SK-N-SH (cell line): Measurements from ENCODE around the gene ATP5F1E. TPM values are rescaled to one million over a fixed set of nuclear protein-coding genes. Genes with fewer than 3 reads are reported as not detected.
A peak's percentile ranks its signal among the peaks of the same experiment; 100 is the strongest.
"Not testable (repeated sequence)": the region's sequence is repeated elsewhere in the genome, so short reads cannot be mapped to it uniquely, and the experiment has no call there.

Experiments
- CTCF ChIA-PET: fragments of 300-600, 350-600 bp; formaldehyde crosslinking; extraction: SDS; loops from one replicate; lab custom pipeline; 2021; lab: Yijun Ruan, JAX
- POLR2A ChIA-PET: fragments of 350-600 bp; sonication (Branson Sonifier 250); formaldehyde crosslinking; extraction: SDS; loops from one replicate; lab custom pipeline; 2020; ENCODE audit warnings: antibody characterized with exemption, inconsistent platforms; lab: Yijun Ruan, JAX
- DNase-seq: peaks from one replicate; pipeline ENCODE4 v3.0.0; 2012
- H2AFZ ChIP-seq: fragments of 200-600 bp; sonication (generic); 2 replicates; pipeline ENCODE4 v1.8.1; 2016; ENCODE audit warnings: antibody characterized with exemption, mild to moderate bottlenecking, low read depth
- H3F3A ChIP-seq: fragments of 200-600 bp; sonication (generic); replicated peaks from 2 replicates; pipeline ENCODE3; 2016; ENCODE audit warnings: antibody characterized with exemption, mild to moderate bottlenecking; ENCODE audit not compliant: insufficient read depth
- H3K27ac ChIP-seq, 2 experiments: fragments of 200-500 bp in 1 of 2; fragments of 200-600 bp in 1 of 2; sonication (Bioruptor generic) in 1 of 2; sonication (generic), shearing (Covaris generic) in 1 of 2; 2 replicates each; pipeline versions ENCODE4 v1.5.1 to v1.6.1; 2014 to 2016; ENCODE audit warnings: low read depth in 2 of 2, inconsistent platforms in 1 of 2, low read length in 1 of 2, mild to moderate bottlenecking in 1 of 2, mixed read lengths in 1 of 2
- H3K27me3 ChIP-seq: fragments of 200-600 bp; sonication (generic), shearing (Covaris generic); 2 replicates; pipeline ENCODE4 v1.6.1; 2016; ENCODE audit warnings: mixed run types; ENCODE audit not compliant: insufficient read depth
- H3K36me3 ChIP-seq, 2 experiments: fragments of 200-500 bp in 1 of 2; fragments of 200-600 bp in 1 of 2; sonication (Bioruptor generic) in 1 of 2; sonication (generic) in 1 of 2; replicated peaks in 1 of 2; 2 replicates each; pipeline versions ENCODE3 to v1.5.1; 2014 to 2016; ENCODE audit warnings: low read length in 1 of 2, mild to moderate bottlenecking in 1 of 2; ENCODE audit not compliant: insufficient read depth in 2 of 2, control insufficient read depth in 1 of 2
- H3K4me1 ChIP-seq, 2 experiments: fragments of 200-500 bp in 1 of 2; fragments of 200-600 bp in 1 of 2; sonication (Bioruptor generic) in 1 of 2; sonication (generic), shearing (Covaris generic) in 1 of 2; 2 replicates each; pipeline versions ENCODE4 v1.5.1 to v1.6.1; 2014 to 2016; ENCODE audit warnings: low read depth in 1 of 2, low read length in 1 of 2, mixed run types in 1 of 2; ENCODE audit not compliant: insufficient read depth in 2 of 2, control insufficient read depth in 1 of 2
- H3K4me2 ChIP-seq: fragments of 200-600 bp; sonication (generic), shearing (Covaris generic); 2 replicates; pipeline ENCODE4 v1.6.1; 2017; ENCODE audit warnings: mixed run types
- H3K4me3 ChIP-seq, 2 experiments: fragments of 200-500 bp in 1 of 2; fragments of 200-600 bp in 1 of 2; sonication (Bioruptor generic) in 1 of 2; sonication (generic), shearing (Covaris generic) in 1 of 2; 2 replicates each; pipeline versions ENCODE4 v1.5.1 to v1.8.1; 2014 to 2016; ENCODE audit warnings: low read depth in 2 of 2, inconsistent platforms in 1 of 2, low read length in 1 of 2, mild to moderate bottlenecking in 1 of 2, mixed read lengths in 1 of 2, moderate library complexity in 1 of 2
- H3K79me2 ChIP-seq: fragments of 200-600 bp; sonication (generic); 2 replicates; pipeline ENCODE4 v1.8.1; 2017; ENCODE audit warnings: mild to moderate bottlenecking; ENCODE audit not compliant: insufficient read depth
- H3K9ac ChIP-seq: fragments of 200-600 bp; sonication (generic); 2 replicates; pipeline ENCODE4 v1.6.1; 2017; ENCODE audit warnings: mixed run types
- H3K9me2 ChIP-seq: fragments of 200-600 bp; sonication (generic); 2 replicates; pipeline ENCODE4 v1.6.1; 2017; ENCODE audit warnings: mixed run types
- H3K9me3 ChIP-seq: fragments of 200-600 bp; sonication (generic); 2 replicates; pipeline ENCODE4 v1.6.1; 2017; ENCODE audit warnings: mixed run types, mild to moderate bottlenecking, moderate library complexity
- H4K20me1 ChIP-seq: fragments of 200-600 bp; sonication (generic); 2 replicates; pipeline ENCODE4 v1.6.1; 2017; ENCODE audit warnings: mild to moderate bottlenecking, mixed run types; ENCODE audit not compliant: insufficient read depth
- CHD2 ChIP-seq: fragments of 150-350 bp; IDR thresholded peaks from 2 replicates; pipeline ENCODE4 v1.6.1; 2018; ENCODE audit warnings: low read length; ENCODE audit not compliant: partially characterized antibody
- CTCF ChIP-seq: fragments of 200-600 bp; sonication (generic); IDR thresholded peaks from 2 replicates; pipeline ENCODE4 v1.6.1; 2017; ENCODE audit warnings: antibody characterized with exemption, mild to moderate bottlenecking, moderate library complexity
- EP300 ChIP-seq, 2 experiments: IDR thresholded peaks; 2 replicates each; pipeline versions ENCODE4 v1.4.0 to v1.6.1; 2012; ENCODE audit warnings: borderline replicate concordance in 1 of 2, low read depth in 1 of 2, low read length in 1 of 2
- GABPA ChIP-seq: IDR thresholded peaks from 2 replicates; pipeline ENCODE4 v1.4.0; 2012; ENCODE audit warnings: low read depth, mild to moderate bottlenecking
- GATA2 ChIP-seq: sonication (generic); formaldehyde crosslinking; IDR thresholded peaks from 2 replicates; pipeline ENCODE4 v1.5.0; 2020; ENCODE audit warnings: mild to moderate bottlenecking, missing genetic modification reagents
- JUND ChIP-seq: IDR thresholded peaks from 2 replicates; pipeline ENCODE4 v1.4.0; 2012
- MXI1 ChIP-seq: IDR thresholded peaks from 2 replicates; pipeline ENCODE4 v1.6.1; 2012; ENCODE audit warnings: mild to moderate bottlenecking, low read depth, low read length, improper control_type of control experiment
- NRF1 ChIP-seq: IDR thresholded peaks from 2 replicates; pipeline ENCODE4 v1.6.1; 2012; ENCODE audit warnings: low read depth, mild to moderate bottlenecking, low read length
- PBX3 ChIP-seq: IDR thresholded peaks from 2 replicates; pipeline ENCODE4; 2012
- POLR2AphosphoS5 ChIP-seq: IDR thresholded peaks from 2 replicates; pipeline ENCODE4 v1.6.1; 2012; ENCODE audit warnings: low read depth, low read length
- RAD21 ChIP-seq: IDR thresholded peaks from 2 replicates; pipeline ENCODE4 v1.6.1; 2012; ENCODE audit warnings: mild to moderate bottlenecking, low read length
- REST ChIP-seq: IDR thresholded peaks from 2 replicates; pipeline ENCODE4 v1.6.1; 2012; ENCODE audit warnings: mild to moderate bottlenecking, low read depth, low read length, moderate library complexity
- RXRA ChIP-seq: IDR thresholded peaks from 2 replicates; pipeline ENCODE4 v1.4.0; 2012; ENCODE audit warnings: low read depth, mild to moderate bottlenecking, borderline replicate concordance
- SIN3A ChIP-seq: IDR thresholded peaks from 2 replicates; pipeline ENCODE4 v1.6.1; 2012; ENCODE audit warnings: low read depth, mild to moderate bottlenecking, low read length, moderate library complexity, borderline replicate concordance
- TAF1 ChIP-seq: IDR thresholded peaks from 2 replicates; pipeline ENCODE4 v1.6.1; 2012; ENCODE audit warnings: low read depth, mild to moderate bottlenecking, low read length, moderate library complexity, borderline replicate concordance
- TCF12 ChIP-seq: IDR thresholded peaks from 2 replicates; pipeline ENCODE4 v1.4.0; 2012
- WGBS: methylation state at CpG from one replicate; pipeline ENCODE4 v1.1.6; 2017; ENCODE audit warnings: low lambda C conversion rate; 5-methylcytosine and 5-hydroxymethylcytosine counted together
- polyA plus RNA-seq, 3 experiments: library from polyadenylated mRNA; depleted of rRNA; stranded (reverse); fragments of >200 nt; gene quantifications; 2 replicates each; pipeline ENCODE4 v1.2.3, GENCODE V29; 2012

The ATP5F1E gene
- polyA plus RNA-seq, 1 of the 3 experiments (the other 2 are of a cell fraction): 60.8 TPM

GRCh38 chr20:59013031-59013951, 18.8 kb downstream of the ATP5F1E start:
- Histone ChIP-seq H3K9me3 (no peaks in the 10 kb centered on the region), H3K36me3 (no peaks in the 10 kb centered on the region), H3K4me2 (no peak overlapping the region), H3K4me3 (no peak overlapping the region), H3K27me3 (no peaks in the 10 kb centered on the region), H3K9ac (no peak overlapping the region), H3K27ac (peak overlapping the region in 1 of 2 experiments; percentile 62; a peak in 1 of 4 replicates), H3K9me2 (no peaks in the 10 kb centered on the region), H3K79me2 (no peaks in the 10 kb centered on the region), H2AFZ (no peak overlapping the region), H3K4me1 (peaks cover 24 to 48% of the 10 kb centered on the region in 2 experiments; a peak in 3 of 4 replicates), H4K20me1 (no peaks in the 10 kb centered on the region), H3F3A (peaks cover 12% of the 10 kb centered on the region)
- no peak for DNase-seq
- TF ChIP-seq TCF12: no peak
- no peak for TF ChIP-seq MXI1
- no peak for TF ChIP-seq CHD2
- TF ChIP-seq RXRA: no peak
- no peak for TF ChIP-seq JUND
- no peak for TF ChIP-seq POLR2AphosphoS5
- no peak for TF ChIP-seq GATA2 (CRISPR knock-in tag)
- TF ChIP-seq GABPA: no peak
- no peak for TF ChIP-seq RAD21
- no peak for TF ChIP-seq NRF1
- TF ChIP-seq EP300 (IDR thresholded peaks at IDR 0.05; ENCODE audit: borderline replicate concordance in 1 of 2, low read depth in 1 of 2, low read length in 1 of 2): no peak
- no peak for TF ChIP-seq SIN3A
- TF ChIP-seq PBX3: no peak
- no peak for TF ChIP-seq REST
- TF ChIP-seq TAF1: no peak
- TF ChIP-seq CTCF: no peak
- POLR2A ChIA-PET: no interaction called here
- CTCF ChIA-PET: no interaction called here
- WGBS: 94% methylated on average over 13 of the region's 17 CpGs

GRCh38 chr20:59011874-59012157, 20.3 kb downstream of the ATP5F1E start:
- H3K9me3 ChIP-seq, DNase-seq, H2AFZ ChIP-seq, H4K20me1 ChIP-seq, H3K9me2 ChIP-seq, H3K79me2 ChIP-seq, H3K27me3 ChIP-seq, POLR2A ChIA-PET, H3K9ac ChIP-seq, H3K4me2 ChIP-seq, H3K36me3 ChIP-seq, H3K4me3 ChIP-seq: not testable (repeated sequence)
- 90% methylated on average over 3 of the region's 3 CpGs for WGBS
- Histone ChIP-seq H3K4me1 (peaks cover 24 to 35% of the 10 kb centered on the region in 2 experiments; a peak in 3 of 4 replicates), H3K27ac (peak overlapping the region in 1 of 2 experiments; percentile 84; a peak in 2 of 4 replicates), H3F3A (peaks cover 12% of the 10 kb centered on the region)
- CTCF ChIA-PET: interaction anchor here (1.0 kb wide), 1 partner anchor 392 kb away, joined by 4 read pairs; no protein-coding TSS in a partner anchor
